Astrocyte (in vitro differentiated cells and primary cell): ENCODE measurements around the gene C17orf100. TPM values are rescaled to one million over a fixed set of nuclear protein-coding genes. Genes with fewer than 3 reads are reported as not detected.
A peak's percentile ranks its signal among the peaks of the same experiment; 100 is the strongest.

Source experiments
- DNase-seq: peaks from one replicate; pipeline ENCODE4 v3.0.0-alpha.2; 2010; ENCODE audit warnings: low read depth
- FAIRE-seq: peaks from 2 replicates; lab custom pipeline; 2011; peaks lifted over from hg19 to GRCh38; lab: Jason Lieb, UNC
- H2AFZ ChIP-seq: 2 replicates; pipeline ENCODE4 v1.6.0; 2012; ENCODE audit warnings: low read depth, low read length, inconsistent platforms
- H3K27ac ChIP-seq: 2 replicates; pipeline ENCODE4 v1.5.1; 2011; ENCODE audit warnings: low read depth, low read length, inconsistent platforms
- H3K27me3 ChIP-seq: 2 replicates; pipeline ENCODE4 v1.6.0; 2011; ENCODE audit warnings: low read length, inconsistent platforms; ENCODE audit not compliant: insufficient read depth
- H3K36me3 ChIP-seq: 2 replicates; pipeline ENCODE4 v1.5.1; 2011; ENCODE audit warnings: low read length, inconsistent platforms; ENCODE audit not compliant: insufficient read depth
- H3K4me1 ChIP-seq: 2 replicates; pipeline ENCODE4 v1.5.1; 2011; ENCODE audit warnings: low read length, inconsistent platforms; ENCODE audit not compliant: insufficient read depth
- H3K4me2 ChIP-seq: 2 replicates; pipeline ENCODE4 v1.6.0; 2012; ENCODE audit warnings: low read length, inconsistent platforms
- H3K4me3 ChIP-seq: 2 replicates; pipeline ENCODE4 v1.5.1; 2011; ENCODE audit warnings: low read depth, mild to moderate bottlenecking, low read length, inconsistent platforms; ENCODE audit not compliant: insufficient read depth
- H3K79me2 ChIP-seq: 2 replicates; pipeline ENCODE4 v1.6.0; 2012; ENCODE audit warnings: mild to moderate bottlenecking, low read length, inconsistent platforms; ENCODE audit not compliant: insufficient read depth
- H3K9ac ChIP-seq: 2 replicates; pipeline ENCODE4 v1.6.0; 2012; ENCODE audit warnings: mild to moderate bottlenecking, low read length, inconsistent platforms
- H3K9me3 ChIP-seq: 2 replicates; pipeline ENCODE4 v1.5.1; 2012; ENCODE audit warnings: low read depth, mild to moderate bottlenecking, low read length, inconsistent platforms; ENCODE audit not compliant: insufficient read depth
- H4K20me1 ChIP-seq: 2 replicates; pipeline ENCODE4 v1.6.0; 2012; ENCODE audit warnings: low read length, inconsistent platforms; ENCODE audit not compliant: insufficient read depth
- H3K27ac Mint-ChIP-seq: one replicate; pipeline ENCODE4 v1.8.0; 2021; ENCODE audit warnings: mild to moderate bottlenecking, mixed read lengths; ENCODE audit not compliant: unreplicated experiment
- H3K27me3 Mint-ChIP-seq: one replicate; pipeline ENCODE4 v1.8.0; 2021; ENCODE audit warnings: low read depth, mixed read lengths; ENCODE audit not compliant: unreplicated experiment
- H3K36me3 Mint-ChIP-seq: one replicate; pipeline ENCODE4 v1.8.0; 2021; ENCODE audit warnings: low read depth, mixed read lengths; ENCODE audit not compliant: unreplicated experiment
- H3K4me1 Mint-ChIP-seq: one replicate; pipeline ENCODE4 v1.8.0; 2021; ENCODE audit warnings: low read depth, mixed read lengths; ENCODE audit not compliant: unreplicated experiment
- H3K4me3 Mint-ChIP-seq: one replicate; pipeline ENCODE4 v1.8.0; 2021; ENCODE audit warnings: mild to moderate bottlenecking, moderate library complexity, mixed read lengths; ENCODE audit not compliant: unreplicated experiment
- H3K9me3 Mint-ChIP-seq: one replicate; pipeline ENCODE4 v1.8.0; 2021; ENCODE audit warnings: mild to moderate bottlenecking, mixed read lengths; ENCODE audit not compliant: unreplicated experiment
- CTCF ChIP-seq: IDR thresholded peaks from 2 replicates; pipeline ENCODE4 v1.5.1; 2011; ENCODE audit warnings: low read depth, mild to moderate bottlenecking, inconsistent platforms, low read length, moderate library complexity; ENCODE audit not compliant: insufficient read depth
- EZH2 ChIP-seq: IDR thresholded peaks from 2 replicates; pipeline ENCODE4 v1.6.1; 2012; ENCODE audit warnings: mild to moderate bottlenecking, low read length, inconsistent platforms; ENCODE audit not compliant: insufficient read depth
- total RNA-seq: library from RNA; stranded (reverse); gene quantifications from 2 replicates; pipeline ENCODE4 v1.2.1, GENCODE V29; 2021

The C17orf100 gene
- total RNA-seq, 1 donor from 2014 or later, result 3.1 TPM

- Histone ChIP-seq H2AFZ (no peak overlapping the region), H3K27ac (no peak overlapping the region), H3K27me3 (peaks cover 5% of the 10 kb centered on the region), H4K20me1 (no peaks in the 10 kb centered on the region), H3K4me2 (no peak overlapping the region), H3K9me3 (no peaks in the 10 kb centered on the region), H3K4me3 (no peak overlapping the region), H3K79me2 (no peaks in the 10 kb centered on the region), H3K4me1 (no peaks in the 10 kb centered on the region), H3K9ac (no peak overlapping the region), H3K36me3 (no peaks in the 10 kb centered on the region)
- FAIRE-seq, result no peak
- DNase-seq, result no peak
- Mint-ChIP-seq H3K27ac (no peak overlapping the region), H3K9me3 (peaks cover 8% of the 10 kb centered on the region), H3K36me3 (peaks cover 10% of the 10 kb centered on the region), H3K27me3 (peaks cover 53% of the 10 kb centered on the region), H3K4me3 (no peak overlapping the region), H3K4me1 (peaks cover 4% of the 10 kb centered on the region)
- TF ChIP-seq EZH2 (no peak), CTCF (no peak)
Measured at GRCh38 chr17:6695051-6695450, 43.5 kb downstream of the C17orf100 start.

GRCh38 chr17:6695565-6695964, 44.0 kb downstream of the C17orf100 start:
- TF ChIP-seq EZH2, result no peak
- TF ChIP-seq CTCF, result no peak
- Mint-ChIP-seq H3K27me3 (peaks cover 55% of the 10 kb centered on the region), H3K9me3 (peaks cover 8% of the 10 kb centered on the region), H3K36me3 (peaks cover 10% of the 10 kb centered on the region), H3K4me1 (peaks cover 4% of the 10 kb centered on the region), H3K27ac (no peak overlapping the region), H3K4me3 (no peak overlapping the region)
- no peaks in the 10 kb centered on the region for H3K4me1 ChIP-seq
- no peak overlapping the region for H3K4me3 ChIP-seq
- H3K4me2 ChIP-seq, result no peak overlapping the region
- no peak overlapping the region for H2AFZ ChIP-seq
- no peaks in the 10 kb centered on the region for H4K20me1 ChIP-seq
- FAIRE-seq, result no peak
- no peak overlapping the region for H3K27ac ChIP-seq
- H3K36me3 ChIP-seq, result no peaks in the 10 kb centered on the region
- peak; percentile 21 for DNase-seq
- no peaks in the 10 kb centered on the region for H3K9me3 ChIP-seq
- H3K79me2 ChIP-seq, result no peaks in the 10 kb centered on the region
- H3K27me3 ChIP-seq, result peaks cover 5% of the 10 kb centered on the region
- no peak overlapping the region for H3K9ac ChIP-seq

GRCh38 chr17:6696906-6697305, 45.3 kb downstream of the C17orf100 start:
- Histone ChIP-seq H2AFZ (no peak overlapping the region), H3K9me3 (no peaks in the 10 kb centered on the region), H3K4me3 (no peak overlapping the region), H3K79me2 (no peaks in the 10 kb centered on the region), H3K4me2 (no peak overlapping the region), H3K36me3 (no peaks in the 10 kb centered on the region), H4K20me1 (no peaks in the 10 kb centered on the region), H3K4me1 (no peaks in the 10 kb centered on the region), H3K9ac (no peak overlapping the region), H3K27ac (no peak overlapping the region), H3K27me3 (peaks cover 5% of the 10 kb centered on the region)
- H3K27ac Mint-ChIP-seq, result no peak overlapping the region
- peaks cover 5% of the 10 kb centered on the region for H3K36me3 Mint-ChIP-seq
- DNase-seq (no peak), FAIRE-seq (no peak)
- H3K9me3 Mint-ChIP-seq, result peaks cover 1% of the 10 kb centered on the region
- H3K4me1 Mint-ChIP-seq, result peaks cover 4% of the 10 kb centered on the region
- peaks cover 48% of the 10 kb centered on the region for H3K27me3 Mint-ChIP-seq
- H3K4me3 Mint-ChIP-seq, result no peak overlapping the region
- TF ChIP-seq CTCF, result no peak
- no peak for TF ChIP-seq EZH2
